ENCODE measurements around the gene NR3C1. TPM values are rescaled to one million over a fixed set of nuclear protein-coding genes. Genes with fewer than 3 reads are reported as not detected.

NR3C1 gene
- polyA plus RNA-seq, 1 donor from 2014 or later: 2.3 TPM

- Histone ChIP-seq H3F3A (ENCODE audit: insufficient read depth, low read length, poor library complexity, severe bottlenecking) (no peaks in the 10 kb centered on the region), H3K9me2 (ENCODE audit: insufficient read depth, low read length) (no peaks in the 10 kb centered on the region), H3K79me2 (replicated peaks; ENCODE audit: insufficient read depth, low read length) (no peaks in the 10 kb centered on the region), H3K27ac (ENCODE audit: low read length) (no peak overlapping the region), H2AFZ (ENCODE audit: low read depth, low read length) (no peak overlapping the region), H4K20me1 (ENCODE audit: insufficient read depth) (no peaks in the 10 kb centered on the region), H3K9me3 (ENCODE audit: low read length) (no peaks in the 10 kb centered on the region), H3K27me3 (ENCODE audit: insufficient read depth, low read depth, low read length) (no peaks in the 10 kb centered on the region), H3K9ac (ENCODE audit: low read length) (no peak overlapping the region), H3K4me2 (ENCODE audit: low read length) (no peak overlapping the region), H3K4me3 (ENCODE audit: low read length) (no peak overlapping the region), H3K36me3 (ENCODE audit: insufficient read depth, low read length) (no peaks in the 10 kb centered on the region)
- no peak for TF ChIP-seq POLR2AphosphoS5 (IDR thresholded peaks at IDR 0.05)
- TF ChIP-seq CTCF (IDR thresholded peaks at IDR 0.05; ENCODE audit: poor library complexity, severe bottlenecking): no peak
- no peak for TF ChIP-seq EZH2 (IDR thresholded peaks at IDR 0.05; ENCODE audit: borderline replicate concordance, insufficient read depth, low read length, poor library complexity, severe bottlenecking)
- TF ChIP-seq EP300 (conservative IDR thresholded peaks at IDR 0.05; ENCODE audit: poor library complexity, severe bottlenecking): no peak
- no peak for TF ChIP-seq SMC3 (conservative IDR thresholded peaks at IDR 0.05; ENCODE audit: poor library complexity)
Observed at GRCh38 chr5:143337946-143338345, 65.5 kb downstream of the NR3C1 start.

GRCh38 chr5:143336485-143336884 lies 67.0 kb downstream of the NR3C1 start:
- H3K27me3 ChIP-seq (ENCODE audit: insufficient read depth, low read depth, low read length): no peaks in the 10 kb centered on the region
- no peaks in the 10 kb centered on the region for H3K9me2 ChIP-seq (ENCODE audit: insufficient read depth, low read length)
- no peak overlapping the region for H3K9ac ChIP-seq (ENCODE audit: low read length)
- no peak overlapping the region for H3K4me2 ChIP-seq (ENCODE audit: low read length)
- H3K79me2 ChIP-seq (replicated peaks; ENCODE audit: insufficient read depth, low read length): no peaks in the 10 kb centered on the region
- no peaks in the 10 kb centered on the region for H3K36me3 ChIP-seq (ENCODE audit: insufficient read depth, low read length)
- no peak overlapping the region for H3K4me3 ChIP-seq (ENCODE audit: low read length)
- H2AFZ ChIP-seq (ENCODE audit: low read depth, low read length): no peak overlapping the region
- no peaks in the 10 kb centered on the region for H4K20me1 ChIP-seq (ENCODE audit: insufficient read depth)
- no peaks in the 10 kb centered on the region for H3K9me3 ChIP-seq (ENCODE audit: low read length)
- TF ChIP-seq RAD21 (conservative IDR thresholded peaks at IDR 0.05) (no peak), SMC3 (conservative IDR thresholded peaks at IDR 0.05; ENCODE audit: poor library complexity) (no peak), EZH2 (IDR thresholded peaks at IDR 0.05; ENCODE audit: borderline replicate concordance, insufficient read depth, low read length, poor library complexity, severe bottlenecking) (no peak), EP300 (conservative IDR thresholded peaks at IDR 0.05; ENCODE audit: poor library complexity, severe bottlenecking) (no peak), POLR2AphosphoS5 (IDR thresholded peaks at IDR 0.05) (no peak), CTCF (IDR thresholded peaks at IDR 0.05; ENCODE audit: poor library complexity, severe bottlenecking) (no peak), MXI1 (conservative IDR thresholded peaks at IDR 0.05; ENCODE audit: poor library complexity, severe bottlenecking) (no peak)
- no peaks in the 10 kb centered on the region for H3F3A ChIP-seq (ENCODE audit: insufficient read depth, low read length, poor library complexity, severe bottlenecking)
- no peak overlapping the region for H3K27ac ChIP-seq (ENCODE audit: low read length)

- Histone ChIP-seq H2AFZ (ENCODE audit: low read depth, low read length) (no peak overlapping the region), H3F3A (ENCODE audit: insufficient read depth, low read length, poor library complexity, severe bottlenecking) (no peaks in the 10 kb centered on the region), H3K27me3 (ENCODE audit: insufficient read depth, low read depth, low read length) (no peaks in the 10 kb centered on the region), H3K9ac (ENCODE audit: low read length) (no peak overlapping the region), H3K79me2 (replicated peaks; ENCODE audit: insufficient read depth, low read length) (no peaks in the 10 kb centered on the region), H4K20me1 (ENCODE audit: insufficient read depth) (no peaks in the 10 kb centered on the region), H3K9me3 (ENCODE audit: low read length) (no peaks in the 10 kb centered on the region), H3K36me3 (ENCODE audit: insufficient read depth, low read length) (no peaks in the 10 kb centered on the region), H3K4me3 (ENCODE audit: low read length) (no peak overlapping the region), H3K4me2 (ENCODE audit: low read length) (no peak overlapping the region), H3K27ac (ENCODE audit: low read length) (no peak overlapping the region), H3K9me2 (ENCODE audit: insufficient read depth, low read length) (no peaks in the 10 kb centered on the region)
- no peak for TF ChIP-seq RAD21 (conservative IDR thresholded peaks at IDR 0.05)
- no peak for TF ChIP-seq MXI1 (conservative IDR thresholded peaks at IDR 0.05; ENCODE audit: poor library complexity, severe bottlenecking)
- TF ChIP-seq REST (IDR thresholded peaks at IDR 0.05; ENCODE audit: borderline replicate concordance): no peak
- TF ChIP-seq CTCF (IDR thresholded peaks at IDR 0.05; ENCODE audit: poor library complexity, severe bottlenecking): no peak
- no peak for TF ChIP-seq SMC3 (conservative IDR thresholded peaks at IDR 0.05; ENCODE audit: poor library complexity)
- no peak for TF ChIP-seq POLR2AphosphoS5 (IDR thresholded peaks at IDR 0.05)
- TF ChIP-seq TAF1 (IDR thresholded peaks at IDR 0.05; ENCODE audit: low read depth): no peak
- no peak for TF ChIP-seq EZH2 (IDR thresholded peaks at IDR 0.05; ENCODE audit: borderline replicate concordance, insufficient read depth, low read length, poor library complexity, severe bottlenecking)
- no peak for TF ChIP-seq EP300 (conservative IDR thresholded peaks at IDR 0.05; ENCODE audit: poor library complexity, severe bottlenecking)
Observed at GRCh38 chr5:143334903-143335302, 68.6 kb downstream of the NR3C1 start.

All from neural cell (in vitro differentiated cells).